Embryonic facial prominence (tissue), 1 donor: ENCODE data around the gene CNOT11.

ENCODE experiments used
- DNase-seq: peaks from one replicate; pipeline ENCODE4 v3.0.0-alpha.2; 2016; ENCODE audit errors: extremely low spot score

CNOT11 gene

DNA sequence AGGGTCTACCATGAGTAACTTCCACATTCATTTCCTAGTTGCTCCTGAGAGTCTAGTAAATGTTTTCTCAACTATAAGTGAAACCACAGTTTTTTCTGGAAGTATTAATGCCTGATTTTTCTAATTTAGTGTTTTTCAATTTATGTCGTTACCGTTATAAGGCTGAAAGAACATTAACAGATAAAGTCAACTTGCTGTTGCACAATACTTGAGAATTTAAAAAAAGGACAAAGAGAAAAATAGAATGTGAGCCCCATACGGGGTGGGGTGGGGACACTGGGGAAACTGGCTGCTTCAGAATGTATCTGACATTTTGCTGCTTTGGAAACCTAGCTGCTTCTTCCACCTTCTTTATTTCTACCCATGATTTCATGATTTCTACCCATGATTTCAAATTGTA, 26.2 kb downstream of the CNOT11 start:
- DNase-seq = no peak

DNA sequence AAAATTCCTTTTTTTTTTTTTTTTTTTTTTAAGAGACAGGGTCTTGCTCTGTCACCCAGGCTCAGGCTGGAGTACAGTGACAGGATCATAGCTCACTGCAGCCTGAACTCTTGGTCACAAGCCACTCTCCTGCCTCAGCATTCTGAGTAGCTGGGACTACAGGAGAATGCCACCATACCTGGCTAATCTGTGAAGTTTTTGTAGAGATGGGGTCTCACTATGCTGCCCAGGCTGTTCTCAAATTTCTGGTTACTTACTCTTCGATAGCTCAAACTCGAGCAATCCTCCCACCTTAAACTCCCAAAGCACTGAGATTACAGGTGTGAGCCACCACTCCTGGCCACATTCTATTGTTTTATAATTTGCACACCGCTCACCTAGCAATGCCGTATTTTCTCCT, 28.8 kb downstream of the CNOT11 start:
- no peak for DNase-seq

DNA sequence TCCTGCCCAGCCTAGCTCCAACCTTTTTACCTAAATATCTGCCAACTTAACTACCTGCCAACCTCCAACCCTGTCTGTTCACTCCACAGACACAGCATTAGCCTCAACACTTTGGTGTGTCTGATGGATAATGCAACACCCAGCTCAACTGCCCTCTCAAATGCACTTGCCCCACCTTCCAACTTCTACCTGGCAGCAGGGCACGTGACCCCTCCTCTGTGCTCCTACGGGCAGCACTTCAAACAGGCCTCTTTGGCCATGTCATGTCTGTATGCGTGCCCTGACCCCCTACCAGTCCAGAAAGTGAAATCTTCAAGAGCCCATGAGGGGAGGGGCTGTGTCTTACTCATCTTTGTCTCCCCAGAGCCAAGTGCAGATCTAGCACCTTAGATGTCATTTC, 30.3 kb downstream of the CNOT11 start:
- DNase-seq = no peak

DNA sequence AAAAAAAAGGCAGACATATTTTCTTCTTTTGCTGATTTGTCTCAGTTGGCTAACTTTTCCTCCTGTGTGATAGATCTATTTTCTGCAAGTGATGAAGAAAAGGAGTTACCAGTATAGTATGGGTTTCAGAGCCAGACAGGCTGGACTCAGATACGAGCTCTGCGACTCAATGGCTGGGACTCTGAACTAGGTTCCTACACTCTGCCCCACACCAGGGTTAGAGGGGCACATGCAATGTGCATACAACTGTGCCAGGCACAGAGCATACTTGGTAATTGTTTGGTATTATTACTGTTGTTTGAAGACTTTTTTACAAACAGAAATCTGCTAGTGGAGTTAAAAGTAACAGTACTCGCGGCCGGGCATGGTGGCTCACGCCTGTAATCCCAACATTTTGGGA, 34.0 kb downstream of the CNOT11 start:
- no peak for DNase-seq

DNA sequence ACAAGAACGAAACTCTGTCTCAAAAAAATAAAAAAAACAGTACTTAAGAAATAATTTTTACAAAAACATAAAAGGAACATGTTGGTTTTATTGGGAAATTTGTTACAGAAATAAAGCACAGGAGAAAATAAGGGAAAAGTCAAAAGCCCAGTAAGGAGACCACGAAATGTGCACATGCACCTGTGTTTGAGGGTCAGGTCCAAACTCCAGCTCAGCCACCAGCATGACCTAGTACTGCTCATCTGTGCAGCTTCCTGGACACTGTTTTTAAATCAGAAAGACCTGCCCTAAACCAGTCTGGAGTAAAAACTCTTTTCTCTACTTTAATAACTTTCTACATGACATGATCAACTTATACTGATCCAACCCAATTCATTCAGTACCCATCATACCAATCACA, 34.6 kb downstream of the CNOT11 start:
- DNase-seq = no peak

DNA sequence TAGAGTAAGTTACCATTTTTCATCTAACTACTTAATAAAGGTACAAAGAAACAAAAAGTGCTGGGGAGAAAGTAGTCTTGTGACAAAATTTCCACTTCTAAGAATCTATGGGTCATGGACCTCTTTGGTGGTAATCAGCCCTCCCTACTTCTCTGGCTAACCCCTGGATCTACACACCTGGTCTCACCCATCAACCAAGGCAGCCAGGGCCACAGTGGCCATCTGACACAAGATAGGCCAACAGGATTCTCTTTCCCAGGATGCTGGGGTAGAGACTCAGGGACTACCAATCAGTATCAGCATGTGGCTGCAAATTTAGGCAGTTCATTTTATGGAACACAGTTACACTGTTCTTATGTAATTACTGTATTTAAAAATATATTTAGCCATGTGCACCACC, 38.0 kb downstream of the CNOT11 start:
- DNase-seq = no peak

DNA sequence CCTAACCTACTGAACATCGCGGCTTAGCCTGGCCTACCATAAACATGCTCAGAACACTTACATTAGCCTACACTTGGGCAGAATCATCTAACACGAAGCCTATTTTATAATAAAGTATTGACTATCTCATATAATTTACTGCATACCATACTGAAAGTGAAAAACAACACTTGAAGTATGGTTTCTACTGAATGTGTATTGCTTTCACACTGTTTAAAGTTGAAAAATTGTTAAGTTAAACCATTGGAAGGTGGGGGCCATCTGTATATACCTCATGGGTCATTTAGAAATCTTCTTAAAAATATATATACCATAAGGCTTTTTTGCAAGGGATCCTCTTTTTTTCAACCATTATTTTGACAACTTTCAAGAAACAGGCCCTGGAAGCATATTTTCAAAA, 39.3 kb downstream of the CNOT11 start:
- no peak for DNase-seq

DNA sequence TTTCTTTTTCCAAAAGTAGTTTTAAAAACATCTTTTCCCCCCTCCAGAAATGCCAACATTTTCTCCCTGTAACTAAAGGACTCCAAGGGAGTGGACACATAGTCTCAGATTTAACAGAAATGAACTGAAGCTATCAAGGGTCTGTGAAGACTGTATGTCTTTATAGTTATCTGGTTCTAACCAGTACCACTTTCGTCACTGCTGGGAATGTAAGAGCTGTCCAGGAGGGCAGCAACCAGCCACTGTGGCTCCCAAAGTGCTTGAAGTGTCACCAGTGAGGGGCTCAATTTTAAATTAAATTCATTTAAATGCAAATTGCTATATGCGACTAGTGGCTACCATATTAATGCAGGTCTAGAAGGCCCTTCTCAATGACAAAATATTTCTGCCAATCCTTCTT, 40.9 kb downstream of the CNOT11 start:
- DNase-seq = no peak

DNA sequence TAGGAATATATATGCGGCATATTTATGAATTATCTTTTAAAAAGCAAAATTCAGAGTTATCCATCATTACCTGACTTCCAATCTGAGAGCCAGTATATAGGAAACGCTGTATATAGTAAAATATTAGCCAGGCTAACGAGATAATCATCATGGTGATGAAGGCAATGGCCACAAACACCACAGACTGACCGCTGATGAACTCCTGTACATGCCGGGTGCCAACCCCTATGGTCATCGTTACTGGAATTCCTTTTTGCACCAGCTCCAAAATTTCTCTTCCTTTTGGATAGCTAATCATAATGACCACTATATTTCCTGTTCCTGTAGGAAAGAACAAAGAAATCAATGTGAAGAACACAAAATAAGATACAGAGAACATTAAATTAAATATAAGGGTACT, 42.2 kb downstream of the CNOT11 start:
- DNase-seq = no peak

DNA sequence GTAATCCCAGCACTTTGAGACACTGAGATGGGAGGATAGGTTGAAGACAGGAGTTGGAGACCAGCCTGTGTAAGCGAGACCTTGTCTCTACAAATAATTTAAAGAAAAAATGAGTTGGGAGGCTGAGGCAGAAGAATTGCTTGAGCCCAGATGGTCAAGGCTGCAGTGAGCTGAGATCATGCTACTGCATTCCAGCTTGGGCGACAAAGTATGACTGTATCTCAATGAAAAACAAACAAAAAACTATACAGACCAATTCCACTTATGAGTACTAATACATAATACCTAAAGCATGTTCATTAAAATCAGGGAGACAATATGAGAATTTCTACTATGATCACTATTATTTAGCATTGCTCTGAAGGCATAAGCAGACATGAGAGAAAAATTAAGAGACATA, 43.2 kb downstream of the CNOT11 start:
- no peak for DNase-seq

DNA sequence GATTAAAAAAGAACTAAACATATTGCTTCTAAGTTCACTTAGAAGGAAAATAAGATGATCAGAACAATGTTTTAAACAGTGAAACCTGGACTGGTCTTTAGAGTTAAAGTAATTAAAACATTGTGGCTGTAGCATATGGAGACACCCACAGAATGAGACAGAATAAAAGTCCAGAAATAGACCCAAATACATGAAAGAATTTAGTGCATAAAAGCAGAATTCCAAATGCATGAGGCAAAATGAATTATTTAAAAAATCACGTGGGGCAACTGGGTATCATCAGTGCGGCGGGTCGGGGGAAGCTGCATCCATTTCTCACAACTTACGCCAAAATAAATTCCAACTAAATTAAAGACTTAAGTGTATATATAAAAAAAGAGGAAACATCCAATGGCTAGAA, 43.7 kb downstream of the CNOT11 start:
- DNase-seq = no peak

DNA sequence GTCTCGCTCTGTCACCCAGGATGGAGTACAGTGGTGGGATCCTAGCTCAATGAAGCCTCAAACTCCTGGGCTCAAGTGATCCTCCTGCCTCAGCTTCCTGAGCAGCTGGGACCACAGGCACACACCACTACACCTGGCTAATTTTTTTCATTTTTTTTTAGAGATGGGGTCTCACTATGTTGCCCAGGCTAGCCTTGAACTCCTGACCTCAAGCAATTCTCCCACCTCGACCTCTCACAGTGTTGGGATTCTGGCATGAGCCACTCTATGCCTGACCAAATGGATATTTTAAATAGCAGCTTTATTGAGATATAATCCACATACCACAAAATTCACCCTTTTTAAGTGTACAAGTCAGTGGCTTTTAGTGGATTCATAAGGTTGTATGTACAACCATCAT, 44.7 kb downstream of the CNOT11 start:
- no peak for DNase-seq

DNA sequence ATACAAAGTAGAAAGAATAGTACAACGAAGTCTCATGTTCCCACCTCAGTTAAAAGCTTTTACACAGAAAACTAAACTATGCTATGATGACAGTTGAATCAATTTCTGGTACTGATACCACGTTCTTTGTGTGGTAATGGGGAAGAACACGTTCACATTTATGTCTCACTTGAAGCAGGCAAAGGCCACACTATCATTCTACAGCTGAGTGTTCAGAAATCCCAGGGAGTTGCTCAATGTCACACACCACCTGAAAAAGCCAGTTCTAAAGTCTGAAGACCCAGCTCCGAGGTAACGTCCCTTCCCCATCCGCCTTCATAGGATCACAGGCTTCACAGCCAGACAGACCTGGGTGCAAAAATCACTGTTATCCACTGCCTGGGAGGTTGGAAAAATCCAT, 46.9 kb downstream of the CNOT11 start:
- no peak for DNase-seq

DNA sequence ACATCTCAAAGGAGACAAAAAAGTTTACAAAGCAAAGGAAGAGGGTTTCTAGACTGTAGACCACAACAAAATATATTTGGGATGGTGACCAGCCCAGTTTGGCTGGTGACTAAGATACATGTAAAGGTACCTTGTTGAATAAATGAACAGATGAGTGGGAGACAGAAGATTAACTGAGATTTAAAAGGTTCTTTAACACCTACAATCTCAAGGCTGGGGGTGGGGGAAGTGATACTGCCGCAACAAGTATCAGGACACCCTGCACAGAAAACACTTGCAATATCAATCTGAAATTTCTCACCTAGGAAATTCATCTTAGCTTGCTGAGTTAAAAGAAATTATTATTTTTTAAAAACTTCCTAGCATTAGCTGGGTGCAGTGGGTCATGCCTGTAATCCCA, 47.5 kb downstream of the CNOT11 start:
- no peak for DNase-seq

DNA sequence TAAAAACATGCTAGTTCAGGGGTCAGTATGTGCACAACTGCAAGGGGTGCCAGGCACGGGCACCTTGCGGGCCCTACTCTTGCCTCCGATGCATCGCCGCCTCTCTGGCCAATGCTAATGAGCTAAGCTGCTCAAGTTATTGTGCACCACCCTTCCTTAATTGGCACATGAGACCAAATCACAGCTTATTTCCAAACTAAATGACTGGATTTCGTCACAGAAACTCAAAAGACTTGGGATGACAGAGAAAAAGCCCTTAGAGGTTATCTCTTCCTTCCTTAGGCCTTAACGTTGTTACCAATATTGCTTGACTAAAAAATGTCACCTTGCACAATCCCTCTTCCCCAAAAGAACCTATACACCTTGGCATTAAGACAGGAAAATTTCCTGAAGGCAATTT, 48.1 kb downstream of the CNOT11 start:
- no peak for DNase-seq

DNA sequence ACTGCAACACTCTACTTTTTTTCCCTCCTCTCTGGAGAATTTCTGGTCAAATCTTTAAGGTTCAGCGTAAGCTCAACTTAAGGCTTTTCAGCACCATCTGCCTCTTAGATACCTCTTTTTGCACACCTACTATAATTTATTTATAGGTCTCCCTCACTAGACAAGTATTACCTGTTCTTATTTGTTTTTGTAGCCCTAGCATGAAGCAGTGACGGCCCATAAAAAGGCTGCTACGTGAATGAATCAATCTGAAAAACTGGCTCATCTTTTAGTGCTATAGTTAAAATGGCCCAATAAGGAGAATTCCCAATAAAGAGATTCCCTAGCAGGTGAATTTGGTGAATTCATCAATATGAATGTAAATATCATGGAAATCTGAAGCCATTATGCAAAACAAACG, 49.3 kb downstream of the CNOT11 start:
- DNase-seq = no peak

DNA sequence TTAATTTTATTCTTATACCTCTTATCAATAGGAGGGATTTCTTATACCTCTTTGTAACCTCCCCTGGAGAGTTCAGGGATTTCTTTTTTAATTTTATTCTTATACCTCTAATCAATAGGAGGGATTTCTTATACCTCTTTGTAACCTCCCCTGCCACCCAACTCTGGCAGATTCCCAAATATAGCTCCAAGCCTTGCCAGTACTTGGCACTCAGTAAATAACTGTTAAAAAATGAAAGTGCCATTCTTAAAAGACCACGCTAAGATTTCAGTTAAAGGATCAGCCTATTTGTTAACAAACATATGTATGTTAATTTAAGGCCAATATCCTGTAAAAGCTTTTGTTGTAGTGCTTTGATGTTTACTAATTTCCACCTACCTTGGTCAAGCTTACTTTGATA, 51.0 kb downstream of the CNOT11 start:
- no peak for DNase-seq

DNA sequence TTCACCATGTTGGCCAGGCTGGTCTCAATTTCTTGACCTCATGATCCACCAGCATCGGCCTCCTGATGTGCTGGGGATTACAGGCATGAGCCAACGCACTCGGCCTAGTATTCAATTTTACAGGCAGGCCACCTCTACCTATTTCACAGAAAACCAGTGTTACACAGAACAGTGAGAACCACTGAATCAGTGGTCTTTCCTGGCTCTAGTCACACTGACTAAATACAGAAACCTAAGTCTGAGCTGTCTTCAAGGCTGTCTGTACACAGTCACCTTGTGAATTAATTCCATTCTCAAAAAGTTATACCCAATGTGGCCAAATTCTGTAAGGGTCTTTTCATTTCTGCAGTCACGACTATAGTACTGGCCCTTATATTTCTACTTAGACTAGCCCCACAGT, 52.3 kb downstream of the CNOT11 start:
- no peak for DNase-seq

DNA sequence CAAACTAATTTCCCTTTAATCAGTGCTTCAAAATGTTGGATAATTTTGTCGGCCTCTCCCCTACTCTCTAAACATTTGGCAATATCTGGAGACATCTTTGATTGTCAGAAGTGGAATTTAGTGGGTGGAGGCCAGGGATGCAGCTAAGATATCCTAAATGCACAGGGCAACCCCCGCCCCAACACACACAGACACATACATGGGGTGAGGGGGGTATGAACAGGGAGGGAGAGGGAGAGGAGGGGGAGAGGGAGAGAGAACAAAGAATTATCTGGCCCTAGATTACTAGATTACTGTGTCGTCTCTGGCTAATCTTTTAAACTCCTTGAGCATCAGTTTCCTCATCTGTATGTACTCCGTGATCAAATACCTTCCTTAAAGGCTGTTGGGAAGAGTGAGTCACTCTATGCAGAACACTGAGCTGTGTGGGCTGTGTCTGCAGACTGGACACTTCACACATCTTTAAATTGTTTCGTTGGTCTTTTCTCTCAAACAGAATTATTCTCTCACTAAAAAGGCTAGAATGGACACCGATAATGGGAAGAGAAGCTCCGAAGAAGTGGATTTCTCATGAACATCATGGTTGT, 52.9 kb downstream of the CNOT11 start:
- DNase-seq = no peak

DNA sequence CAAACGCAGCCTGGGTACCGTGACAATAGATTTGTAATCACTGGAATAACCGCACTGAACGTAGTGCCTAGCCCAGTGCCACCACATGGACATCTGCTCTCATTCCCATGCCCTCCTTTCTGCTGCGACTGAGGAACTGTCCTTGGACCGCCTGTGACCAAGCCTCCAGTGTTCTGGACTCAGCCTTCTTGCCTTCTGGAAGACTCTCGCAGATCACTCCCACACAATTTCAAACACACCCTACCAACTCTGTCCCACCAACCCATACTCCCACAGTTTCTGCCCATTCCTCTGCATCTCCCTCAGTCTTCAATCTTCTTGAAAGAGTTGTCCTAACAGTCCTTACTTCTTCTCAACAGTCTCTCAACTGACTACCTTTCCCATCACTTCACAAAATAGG, 53.7 kb downstream of the CNOT11 start:
- no peak for DNase-seq

DNA sequence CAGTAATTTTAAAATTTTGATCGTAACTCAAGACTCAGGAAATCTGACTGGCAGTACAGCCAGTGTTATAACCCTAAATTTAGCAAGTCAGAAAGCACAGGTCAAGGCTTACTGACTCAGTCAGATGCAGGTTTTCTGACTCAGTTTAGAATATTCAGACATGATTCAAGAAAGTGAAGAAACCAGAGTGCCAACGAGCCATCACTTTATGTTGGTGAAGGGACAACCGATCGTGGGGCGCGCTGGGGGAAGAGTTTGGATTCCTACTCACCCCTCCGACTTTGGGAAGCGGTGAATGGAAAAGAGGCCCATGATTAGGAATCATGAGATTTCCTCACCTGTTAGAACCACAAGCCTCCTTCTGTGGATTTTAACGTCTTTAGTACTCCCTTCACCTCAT, 54.8 kb downstream of the CNOT11 start:
- DNase-seq = no peak

DNA sequence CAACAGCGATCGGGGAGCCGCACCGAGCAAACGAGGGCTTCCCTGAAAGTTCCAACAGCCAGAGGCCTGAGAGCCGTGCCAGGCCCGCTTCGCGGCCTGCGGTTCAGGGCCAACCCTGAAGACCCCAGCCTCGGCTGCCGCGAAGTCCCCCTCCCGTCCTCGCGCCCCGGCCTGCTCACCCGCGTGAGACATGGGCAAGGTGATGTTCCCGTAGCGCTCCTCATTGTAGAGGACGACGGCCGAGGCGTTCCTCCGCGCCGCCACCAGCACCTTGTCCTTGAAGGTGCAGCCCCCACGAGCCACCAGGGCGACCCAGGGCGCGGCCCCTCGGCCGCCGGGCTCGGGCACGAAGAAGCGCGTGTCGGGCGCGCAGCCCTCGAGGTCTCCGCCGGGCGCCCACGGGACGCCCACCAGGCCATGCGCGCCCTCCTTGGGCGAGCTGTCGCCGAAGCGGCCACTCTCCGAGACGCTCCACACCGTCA, 55.3 kb downstream of the CNOT11 start:
- DNase-seq = no peak

DNA sequence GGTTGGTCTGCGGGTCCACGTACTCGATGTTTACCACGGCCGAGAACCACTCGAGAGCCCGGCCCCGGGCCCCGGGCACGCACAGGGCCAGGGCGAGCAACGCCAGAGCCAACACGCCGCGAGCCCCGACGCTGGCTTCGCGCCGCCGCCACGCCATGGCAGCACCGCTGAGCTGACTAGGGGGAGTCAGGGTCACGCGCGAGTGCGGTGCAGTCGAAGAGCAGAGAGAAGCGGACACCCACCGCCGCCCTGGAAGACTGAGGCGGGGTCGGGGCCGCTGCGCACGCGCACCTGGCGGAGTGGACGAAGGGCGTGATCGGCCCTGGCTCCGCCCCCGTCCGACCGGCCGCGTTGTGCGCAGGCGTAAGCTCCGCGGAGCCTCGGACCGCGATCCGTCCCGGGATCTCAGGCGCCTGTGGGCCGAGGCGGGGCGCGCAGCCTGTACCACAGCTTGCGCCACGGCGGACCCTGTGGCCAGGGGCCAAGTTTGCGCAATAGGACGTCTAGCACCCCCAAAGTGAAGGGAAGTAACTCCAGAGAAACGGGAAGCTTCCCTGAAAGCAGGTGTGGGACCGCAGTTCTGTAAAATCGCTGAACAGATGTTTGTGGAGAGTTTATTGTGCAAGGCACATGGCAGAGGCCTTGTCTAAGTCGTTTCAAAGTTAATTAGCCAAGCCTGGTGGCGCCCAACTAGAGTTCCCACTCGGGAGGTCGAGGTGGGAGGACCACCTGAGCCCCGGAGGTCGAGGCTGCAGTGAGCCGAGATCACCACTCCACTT, 55.9 kb downstream of the CNOT11 start, which contains the start of gene RNF149:
Gene RNF149 (minus strand): TSS at position 270 of the 779 bp plus-strand sequence. CDS start 113 bp downstream, at position 157.
- DNase-seq = peak; percentile 65
